SK-N-SH (cell line): ENCODE results near the gene STXBP6.

Source experiments
- CHD2 ChIP-seq: fragments of 150-350 bp; IDR thresholded peaks from 2 replicates; pipeline ENCODE4 v1.6.1; 2018; ENCODE audit warnings: low read length; ENCODE audit not compliant: partially characterized antibody
- GABPA ChIP-seq: IDR thresholded peaks from 2 replicates; pipeline ENCODE4 v1.4.0; 2012; ENCODE audit warnings: low read depth, mild to moderate bottlenecking
- JUND ChIP-seq: IDR thresholded peaks from 2 replicates; pipeline ENCODE4 v1.4.0; 2012
- MEF2A ChIP-seq: IDR thresholded peaks from 2 replicates; pipeline ENCODE4 v1.4.0; 2012; ENCODE audit warnings: low read depth, borderline replicate concordance
- POLR2AphosphoS5 ChIP-seq: IDR thresholded peaks from 2 replicates; pipeline ENCODE4 v1.6.1; 2012; ENCODE audit warnings: low read depth, low read length
- RAD21 ChIP-seq: IDR thresholded peaks from 2 replicates; pipeline ENCODE4 v1.6.1; 2012; ENCODE audit warnings: mild to moderate bottlenecking, low read length
- TF ChIP-seq, protein P1 (sequence below): fragments of 200-600 bp; sonication (generic); IDR thresholded peaks from 2 replicates; pipeline ENCODE4 v1.6.1; 2017; ENCODE audit warnings: antibody characterized with exemption, mild to moderate bottlenecking, moderate library complexity
- TF ChIP-seq, protein P2 (sequence below): IDR thresholded peaks from 2 replicates; pipeline ENCODE4; 2012
- TF ChIP-seq, protein P3 (sequence below): IDR thresholded peaks from 2 replicates; pipeline ENCODE4 v1.4.0; 2012; ENCODE audit warnings: low read depth

DNA sequence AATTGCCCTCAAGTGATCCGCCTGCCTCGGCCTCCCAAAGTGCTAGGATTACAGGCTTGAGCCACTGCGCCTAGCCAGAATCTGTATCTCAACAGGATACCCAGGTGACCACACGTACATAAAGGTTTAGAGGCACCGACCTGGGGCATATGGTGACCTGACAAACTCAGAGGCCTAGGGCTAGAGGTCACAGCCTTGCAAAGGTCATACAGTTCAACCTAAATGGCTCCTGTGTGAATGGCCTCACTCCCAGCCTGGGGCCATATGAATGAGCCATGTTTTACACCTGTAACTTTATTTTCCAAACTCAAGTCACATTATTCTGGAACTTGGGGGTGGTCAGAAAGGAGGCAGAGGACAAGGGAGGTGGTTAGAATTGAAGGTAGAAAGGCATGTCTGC, 10.0 kb downstream of the STXBP6 start:
- TF ChIP-seq, protein P1, sequence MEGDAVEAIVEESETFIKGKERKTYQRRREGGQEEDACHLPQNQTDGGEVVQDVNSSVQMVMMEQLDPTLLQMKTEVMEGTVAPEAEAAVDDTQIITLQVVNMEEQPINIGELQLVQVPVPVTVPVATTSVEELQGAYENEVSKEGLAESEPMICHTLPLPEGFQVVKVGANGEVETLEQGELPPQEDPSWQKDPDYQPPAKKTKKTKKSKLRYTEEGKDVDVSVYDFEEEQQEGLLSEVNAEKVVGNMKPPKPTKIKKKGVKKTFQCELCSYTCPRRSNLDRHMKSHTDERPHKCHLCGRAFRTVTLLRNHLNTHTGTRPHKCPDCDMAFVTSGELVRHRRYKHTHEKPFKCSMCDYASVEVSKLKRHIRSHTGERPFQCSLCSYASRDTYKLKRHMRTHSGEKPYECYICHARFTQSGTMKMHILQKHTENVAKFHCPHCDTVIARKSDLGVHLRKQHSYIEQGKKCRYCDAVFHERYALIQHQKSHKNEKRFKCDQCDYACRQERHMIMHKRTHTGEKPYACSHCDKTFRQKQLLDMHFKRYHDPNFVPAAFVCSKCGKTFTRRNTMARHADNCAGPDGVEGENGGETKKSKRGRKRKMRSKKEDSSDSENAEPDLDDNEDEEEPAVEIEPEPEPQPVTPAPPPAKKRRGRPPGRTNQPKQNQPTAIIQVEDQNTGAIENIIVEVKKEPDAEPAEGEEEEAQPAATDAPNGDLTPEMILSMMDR = no peak
- no peak for TF ChIP-seq POLR2AphosphoS5
- TF ChIP-seq, protein P2, sequence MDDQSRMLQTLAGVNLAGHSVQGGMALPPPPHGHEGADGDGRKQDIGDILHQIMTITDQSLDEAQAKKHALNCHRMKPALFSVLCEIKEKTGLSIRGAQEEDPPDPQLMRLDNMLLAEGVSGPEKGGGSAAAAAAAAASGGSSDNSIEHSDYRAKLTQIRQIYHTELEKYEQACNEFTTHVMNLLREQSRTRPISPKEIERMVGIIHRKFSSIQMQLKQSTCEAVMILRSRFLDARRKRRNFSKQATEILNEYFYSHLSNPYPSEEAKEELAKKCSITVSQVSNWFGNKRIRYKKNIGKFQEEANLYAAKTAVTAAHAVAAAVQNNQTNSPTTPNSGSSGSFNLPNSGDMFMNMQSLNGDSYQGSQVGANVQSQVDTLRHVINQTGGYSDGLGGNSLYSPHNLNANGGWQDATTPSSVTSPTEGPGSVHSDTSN = no peak
- no peak for TF ChIP-seq RAD21
- TF ChIP-seq CHD2 = no peak
- no peak for TF ChIP-seq GABPA
- TF ChIP-seq MEF2A = no peak
- TF ChIP-seq JUND = no peak
- TF ChIP-seq, protein P3, sequence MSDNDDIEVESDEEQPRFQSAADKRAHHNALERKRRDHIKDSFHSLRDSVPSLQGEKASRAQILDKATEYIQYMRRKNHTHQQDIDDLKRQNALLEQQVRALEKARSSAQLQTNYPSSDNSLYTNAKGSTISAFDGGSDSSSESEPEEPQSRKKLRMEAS = no peak
